ENCODE measurements around the gene CFHR5.
"Not testable (repeated sequence)": the region's sequence is repeated elsewhere in the genome, so short reads cannot be mapped to it uniquely, and the experiment has no call there.

The CFHR5 gene

DNA sequence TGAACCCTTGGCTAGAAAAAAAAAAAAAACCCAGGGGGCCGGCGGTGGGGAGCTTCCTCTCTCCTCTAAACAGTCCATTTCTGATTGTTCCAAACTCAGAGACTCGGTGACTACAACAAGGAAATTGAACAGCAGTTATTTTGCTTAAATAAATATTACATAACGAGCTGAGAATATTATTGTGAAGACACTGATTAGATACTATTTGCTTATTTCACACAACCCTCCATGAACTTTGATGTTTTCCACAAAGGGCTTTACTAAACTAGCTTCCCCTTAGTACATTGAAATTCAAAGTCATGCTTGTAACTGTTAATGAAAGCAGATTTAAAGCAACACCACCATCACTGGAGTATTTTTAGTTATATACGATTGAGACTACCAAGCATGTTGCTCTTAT, at the start of gene CFHR5:
CFHR5 (plus strand) TSS at position 279 of the 400 bp plus-strand sequence; CDS start at position 388, 109 bp downstream.
- no peak for DNase-seq (ENCODE audit: low read depth in 2 of 2)

DNA sequence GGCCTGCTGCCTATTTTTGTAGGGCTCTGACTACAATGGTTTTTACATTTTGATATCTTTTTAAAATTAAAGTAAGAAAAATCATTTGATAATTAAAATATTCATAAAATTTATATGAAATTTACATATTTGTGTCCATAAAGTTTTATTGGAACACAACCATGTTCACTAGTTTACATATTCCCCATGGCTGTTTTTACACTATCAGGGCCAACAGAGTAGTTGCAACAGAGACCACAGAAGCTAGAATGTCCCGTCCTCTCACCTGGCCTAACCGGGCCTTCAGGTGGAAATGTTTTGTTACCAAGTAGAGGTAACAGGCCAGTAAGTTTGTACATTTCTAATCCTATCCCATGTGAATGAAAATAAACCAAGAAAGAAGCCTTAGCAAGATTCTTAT, 44.5 kb upstream of the CFHR5 start:
- DNase-seq (ENCODE audit: low read depth in 2 of 2) = not testable (repeated sequence)

DNA sequence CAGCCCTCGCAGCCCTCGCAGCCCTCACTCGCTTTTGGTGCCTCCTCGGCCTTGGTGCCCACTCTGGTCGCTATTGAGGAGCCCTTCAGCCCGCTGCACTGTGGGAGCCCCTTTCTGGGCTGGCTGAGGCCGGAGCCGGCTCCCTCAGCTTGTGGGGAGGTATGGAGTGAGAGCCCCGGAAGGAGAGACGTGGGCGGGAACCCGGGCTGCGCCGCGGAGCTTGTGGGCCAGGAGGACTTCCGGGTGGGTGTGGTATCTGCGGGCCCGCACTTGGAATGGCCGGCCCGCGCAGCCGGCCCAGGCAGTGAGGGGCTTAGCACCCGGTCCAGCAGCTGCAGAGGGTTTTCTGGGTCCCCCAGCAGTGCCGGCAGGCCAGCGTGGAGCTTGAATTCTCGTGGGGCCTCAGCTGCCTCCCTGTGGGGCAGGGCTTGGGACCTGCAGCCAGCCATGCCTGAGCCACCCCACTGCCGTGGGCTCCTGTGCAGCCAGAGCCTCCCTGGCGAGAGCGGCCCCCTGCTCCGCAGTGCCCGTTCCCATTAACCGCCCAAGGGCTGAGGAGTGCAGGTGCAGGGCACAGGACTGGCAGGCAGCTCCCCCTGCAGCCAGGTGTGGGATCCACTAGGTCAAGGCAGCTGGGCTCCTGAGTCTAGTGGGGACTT, 43.7 kb upstream of the CFHR5 start:
- no peak for DNase-seq (ENCODE audit: low read depth in 2 of 2)

DNA sequence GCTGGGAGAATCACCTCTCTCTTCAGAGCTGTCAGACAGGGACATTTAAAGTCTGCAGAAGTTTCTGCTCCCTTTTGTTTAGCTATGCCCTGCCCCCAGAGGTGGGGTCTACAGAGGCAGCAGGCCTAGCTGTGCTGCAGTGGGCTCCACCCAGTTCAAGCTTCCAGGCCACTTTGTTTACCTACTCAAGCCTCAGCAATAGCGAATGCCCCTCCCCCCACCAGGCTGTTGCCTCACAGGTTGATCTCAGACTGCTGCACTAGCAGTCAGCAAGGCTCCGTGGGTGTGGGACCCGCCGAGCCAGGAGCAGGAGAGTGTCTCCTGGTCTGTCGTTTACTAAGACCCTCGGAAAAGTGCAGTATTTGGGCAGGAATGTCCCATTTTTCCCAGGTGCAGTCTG, 35.9 kb upstream of the CFHR5 start:
- DNase-seq (ENCODE audit: low read depth in 2 of 2) = not testable (repeated sequence)

DNA sequence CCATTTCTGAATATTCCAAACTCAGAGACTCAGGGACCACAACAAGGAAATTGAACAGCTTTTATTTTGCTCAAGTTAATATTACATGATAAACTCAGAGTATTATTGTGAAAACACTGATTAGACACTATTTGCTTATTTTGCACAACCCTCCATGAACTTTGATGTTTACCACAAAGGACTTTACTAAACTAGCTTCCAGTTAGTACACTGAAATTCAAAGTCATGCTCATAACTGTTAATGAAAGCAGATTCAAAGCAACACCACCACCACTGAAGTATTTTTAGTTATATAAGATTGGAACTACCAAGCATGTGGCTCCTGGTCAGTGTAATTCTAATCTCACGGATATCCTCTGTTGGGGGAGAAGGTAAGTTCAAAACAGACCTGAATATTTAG, 33.8 kb upstream of the CFHR5 start, which contains the start of gene CFHR2:
CFHR2 (plus strand) TSS at position 171 of the 400 bp plus-strand sequence; CDS start at position 314, 143 bp downstream.
- not testable (repeated sequence) for DNase-seq (ENCODE audit: low read depth in 2 of 2)

DNA sequence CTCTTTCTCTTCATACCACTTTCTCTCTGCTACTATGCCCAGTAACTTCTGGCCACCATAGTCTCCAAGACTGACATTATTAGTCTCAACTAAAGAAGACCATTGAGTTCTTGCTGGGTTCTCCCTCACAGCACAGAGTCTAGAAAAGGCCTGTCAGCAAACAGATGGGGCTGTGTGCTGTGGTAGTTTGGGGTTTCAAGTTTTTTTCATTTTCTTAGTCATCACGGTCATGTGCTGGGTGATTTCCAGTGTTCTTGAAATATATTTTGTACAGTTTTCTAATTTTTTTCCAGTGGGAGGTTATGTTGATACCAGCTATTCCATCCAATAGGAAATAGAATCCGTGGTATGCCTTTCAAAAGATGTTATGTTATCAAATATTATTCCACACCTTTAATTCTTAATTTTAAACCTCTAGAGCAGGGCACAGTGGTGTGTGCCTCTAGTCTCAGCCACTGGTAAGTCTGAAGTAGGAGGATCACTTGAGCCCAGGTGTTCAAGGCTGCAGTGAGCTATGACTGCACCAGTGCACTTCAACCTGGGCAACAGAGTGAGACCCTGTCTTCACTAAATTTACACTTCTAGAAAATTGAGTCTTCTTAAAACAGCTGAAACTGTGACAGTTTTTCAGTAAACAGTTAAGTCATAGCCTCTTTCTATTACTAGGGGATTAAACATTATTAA, 25.5 kb upstream of the CFHR5 start:
- no peak for DNase-seq (ENCODE audit: low read depth in 2 of 2)

DNA sequence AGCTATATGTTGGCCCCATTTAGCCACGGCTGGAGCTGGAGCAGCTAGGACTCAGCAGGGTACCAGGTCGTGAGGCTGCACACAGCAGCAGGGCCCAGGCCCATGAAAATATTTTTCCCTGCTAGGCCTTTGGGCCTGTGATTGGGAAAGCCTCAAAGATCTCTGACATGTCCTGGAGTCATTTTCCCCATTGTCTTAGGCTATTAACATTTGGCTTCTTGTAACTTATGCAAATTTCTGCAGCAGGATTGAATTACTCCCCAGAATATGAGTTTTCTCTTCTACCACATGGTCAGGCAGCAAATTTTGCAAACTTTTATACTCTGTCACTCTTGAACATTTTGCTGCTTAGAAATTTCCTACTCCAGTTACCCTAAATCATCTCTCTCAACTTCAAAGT, 22.6 kb upstream of the CFHR5 start:
- no peak for DNase-seq (ENCODE audit: low read depth in 2 of 2)

DNA sequence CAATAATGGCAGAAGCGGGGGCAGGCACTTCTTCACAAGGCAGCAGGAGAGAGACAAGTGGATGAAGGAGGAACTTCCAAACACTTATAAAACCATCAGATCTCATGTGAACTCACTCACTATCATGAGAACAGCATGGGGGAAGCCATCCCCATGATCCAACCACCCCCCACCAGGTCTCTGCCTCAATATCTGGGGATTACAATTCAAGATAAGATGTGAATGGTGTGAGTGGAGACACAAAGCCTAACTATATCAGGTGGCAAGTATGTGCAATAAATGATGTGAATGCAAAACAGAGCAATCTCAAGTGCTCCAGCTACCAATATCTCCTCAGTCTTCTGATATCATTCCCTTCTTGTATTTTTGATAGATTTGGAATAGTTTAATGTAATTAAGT, 21.4 kb upstream of the CFHR5 start:
- DNase-seq (ENCODE audit: low read depth in 2 of 2) = no peak

DNA sequence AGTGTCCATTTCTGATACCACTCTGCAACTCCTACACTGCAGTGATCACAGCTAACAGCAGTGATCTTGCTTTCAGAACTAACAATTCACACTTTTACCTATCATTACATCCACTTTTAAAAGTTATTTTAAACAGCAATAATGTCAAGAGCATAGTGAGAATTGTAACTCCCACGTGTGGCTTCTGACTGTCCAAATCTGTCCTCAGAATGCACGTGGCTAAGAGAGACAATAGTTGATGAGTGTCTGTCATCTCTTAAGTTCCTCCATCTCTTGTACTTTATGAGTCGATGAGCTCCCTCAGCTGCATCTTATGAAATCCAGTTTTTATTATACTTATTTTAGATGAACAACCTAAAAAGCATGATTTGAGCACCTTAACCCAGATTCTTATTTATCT, 16.5 kb upstream of the CFHR5 start:
- DNase-seq (ENCODE audit: low read depth in 2 of 2) = no peak

DNA sequence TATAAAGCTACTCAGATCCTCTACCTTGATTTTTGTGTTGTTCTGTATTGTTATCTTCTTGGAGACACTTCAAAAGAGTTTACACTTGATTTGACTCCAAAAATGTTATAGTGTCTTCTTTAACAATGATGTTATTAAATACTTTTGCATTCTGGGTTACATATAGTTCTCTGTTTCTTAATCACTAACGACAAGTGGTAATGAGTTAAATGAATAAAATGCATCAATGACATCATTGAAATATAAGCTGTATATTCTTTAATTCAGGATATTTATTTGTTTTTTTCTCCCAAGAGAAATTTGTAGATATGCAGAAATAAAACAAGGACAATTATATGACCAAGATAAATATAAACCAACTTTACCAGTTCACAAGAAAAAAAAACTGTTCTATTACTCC, 7.2 kb upstream of the CFHR5 start:
- DNase-seq (ENCODE audit: low read depth in 2 of 2) = no peak

DNA sequence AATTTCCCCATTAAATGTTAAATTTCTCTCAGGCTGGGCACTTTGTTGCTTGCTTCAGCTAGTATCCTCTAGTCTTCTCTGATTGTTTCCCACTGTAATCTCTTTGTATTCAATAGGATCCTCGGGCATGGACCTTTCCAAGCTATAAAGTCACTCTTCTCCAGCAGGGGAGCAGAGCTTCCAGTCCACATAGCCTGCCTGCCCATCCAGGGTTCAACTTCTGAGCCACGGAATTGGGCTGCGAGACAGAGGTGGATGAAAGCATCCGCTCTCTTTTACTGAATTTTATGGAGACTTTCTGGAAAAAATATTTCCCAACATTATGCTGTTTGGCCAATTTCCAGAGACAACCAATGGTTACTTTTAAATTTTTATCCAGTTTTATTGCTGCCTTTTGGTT, 1.1 kb upstream of the CFHR5 start:
- no peak for DNase-seq (ENCODE audit: low read depth in 2 of 2)

DNA sequence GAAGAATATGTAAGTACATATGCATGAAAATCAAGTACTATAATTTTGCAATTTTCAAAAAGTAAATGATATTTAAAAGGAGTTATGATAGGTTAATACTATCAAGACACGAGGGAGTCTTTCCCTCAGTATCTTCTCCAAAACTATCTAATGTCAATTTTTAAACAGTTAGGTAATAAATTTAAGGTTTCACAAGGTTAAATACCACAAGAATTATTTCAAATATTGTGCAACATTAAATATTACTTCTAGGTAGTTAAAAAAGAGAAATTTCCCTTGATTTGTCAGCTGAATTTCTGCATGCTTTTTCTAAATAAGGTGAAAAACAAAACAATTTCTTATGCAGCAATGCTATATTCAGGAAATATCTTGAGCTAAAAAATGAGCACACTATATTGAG, 3.5 kb downstream of the CFHR5 start:
- DNase-seq (ENCODE audit: low read depth in 2 of 2) = no peak

DNA sequence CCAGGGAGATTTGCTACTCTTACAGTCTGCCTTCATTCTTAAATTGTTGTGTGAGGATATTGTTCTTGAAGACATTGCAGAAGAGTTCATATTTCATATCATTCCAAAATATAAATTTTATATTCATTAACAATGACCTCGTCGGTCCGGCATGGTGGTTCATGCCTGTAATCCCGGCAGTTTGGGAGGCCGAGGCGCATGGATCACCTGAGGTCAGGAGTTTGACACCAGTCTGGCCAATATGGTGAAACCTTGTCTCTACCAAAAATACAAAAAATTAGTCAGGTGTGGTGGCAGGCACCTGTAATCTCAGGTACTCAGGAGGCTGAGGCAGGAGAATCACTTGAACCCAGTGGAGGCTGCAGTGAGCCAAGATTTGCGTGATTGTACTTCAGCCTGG, 4.9 kb downstream of the CFHR5 start:
- not testable (repeated sequence) for DNase-seq (ENCODE audit: low read depth in 2 of 2)

DNA sequence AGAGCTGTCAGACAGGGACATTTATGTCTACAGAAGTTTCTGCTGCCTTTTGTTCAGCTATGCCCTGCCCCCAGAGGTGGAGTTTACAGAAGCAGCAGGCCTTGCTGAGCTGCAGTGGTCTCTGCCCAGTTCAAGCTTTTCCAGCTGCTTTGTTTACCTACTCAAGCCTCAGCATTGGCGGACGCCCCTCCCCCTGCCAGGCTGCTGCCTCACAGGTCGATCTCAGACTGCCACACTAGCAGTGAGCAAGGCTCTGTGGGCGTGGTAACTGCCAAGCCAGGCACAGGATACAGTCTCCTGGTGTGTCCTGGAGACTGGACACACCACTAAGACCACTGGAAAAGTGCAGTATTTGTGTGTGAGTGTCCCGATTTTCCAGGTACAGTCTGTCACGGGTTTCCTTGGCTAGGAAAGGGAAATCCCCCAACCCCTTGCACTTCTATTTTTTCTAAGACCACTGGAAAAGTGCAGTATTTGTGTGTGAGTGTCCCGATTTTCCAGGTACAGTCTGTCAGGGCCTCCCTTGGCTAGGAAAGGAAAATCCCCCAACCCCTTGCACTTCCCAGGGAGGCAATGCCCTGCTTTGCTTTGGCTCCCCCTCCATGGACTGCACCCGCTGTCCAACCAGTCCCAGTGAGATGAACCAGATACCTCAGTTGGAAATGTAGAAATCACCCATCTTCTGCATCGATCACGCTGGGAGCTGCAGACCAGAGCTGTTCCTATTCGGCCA, 14.7 kb downstream of the CFHR5 start:
- not testable (repeated sequence) for DNase-seq (ENCODE audit: low read depth in 2 of 2)

DNA sequence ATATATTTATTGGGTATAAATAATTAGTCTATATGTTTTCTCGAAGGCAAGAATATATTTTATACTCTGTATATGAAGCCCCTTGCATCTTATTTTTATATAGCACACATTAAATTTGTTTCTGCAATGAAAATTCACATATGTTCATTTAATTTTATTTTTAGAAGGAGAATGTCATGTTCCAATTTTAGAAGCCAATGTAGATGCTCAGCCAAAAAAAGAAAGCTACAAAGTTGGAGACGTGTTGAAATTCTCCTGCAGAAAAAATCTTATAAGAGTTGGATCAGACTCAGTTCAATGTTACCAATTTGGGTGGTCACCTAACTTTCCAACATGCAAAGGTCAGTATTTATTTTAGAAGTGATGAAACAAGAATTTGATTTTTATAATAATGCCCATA, 16.6 kb downstream of the CFHR5 start:
- no peak for DNase-seq (ENCODE audit: low read depth in 2 of 2)

DNA sequence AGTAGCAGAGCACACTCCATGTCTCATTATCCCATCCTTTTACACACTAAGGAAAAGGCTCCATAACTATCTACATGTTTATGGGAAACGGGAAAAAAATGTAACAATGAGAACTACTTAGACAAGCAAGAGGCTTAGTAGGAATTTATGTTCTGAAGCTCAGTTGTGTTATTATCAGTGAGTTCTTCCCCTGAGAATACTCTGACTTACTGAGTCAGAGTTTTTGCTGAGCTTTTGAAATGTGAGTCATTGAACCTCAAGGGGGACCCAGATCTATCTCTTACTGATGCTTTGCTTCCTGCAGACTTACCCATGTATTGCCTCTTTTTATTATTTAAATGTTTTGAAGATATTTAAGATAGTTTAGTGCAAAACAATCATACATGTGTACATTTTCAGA, 20.1 kb downstream of the CFHR5 start:
- DNase-seq (ENCODE audit: low read depth in 2 of 2) = no peak

DNA sequence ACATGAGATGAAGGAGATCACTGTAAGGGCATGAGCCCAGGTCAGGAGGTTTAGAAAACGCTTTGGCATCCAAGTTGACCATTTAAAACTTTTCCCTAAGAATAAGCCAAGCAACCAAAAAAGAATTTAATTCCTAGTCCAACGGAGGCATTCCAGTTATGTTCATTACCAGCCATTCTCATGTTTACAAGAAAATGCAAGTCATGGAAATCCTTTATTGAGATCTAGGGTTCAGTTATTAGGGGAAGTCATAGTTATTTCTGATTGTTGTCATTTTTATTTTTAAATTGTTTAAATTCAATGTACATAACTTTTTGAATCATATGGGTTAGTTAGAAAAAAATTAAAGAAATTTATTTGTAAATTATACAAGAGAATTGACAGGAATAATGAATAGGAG, 24.5 kb downstream of the CFHR5 start:
- no peak for DNase-seq (ENCODE audit: low read depth in 2 of 2)

DNA sequence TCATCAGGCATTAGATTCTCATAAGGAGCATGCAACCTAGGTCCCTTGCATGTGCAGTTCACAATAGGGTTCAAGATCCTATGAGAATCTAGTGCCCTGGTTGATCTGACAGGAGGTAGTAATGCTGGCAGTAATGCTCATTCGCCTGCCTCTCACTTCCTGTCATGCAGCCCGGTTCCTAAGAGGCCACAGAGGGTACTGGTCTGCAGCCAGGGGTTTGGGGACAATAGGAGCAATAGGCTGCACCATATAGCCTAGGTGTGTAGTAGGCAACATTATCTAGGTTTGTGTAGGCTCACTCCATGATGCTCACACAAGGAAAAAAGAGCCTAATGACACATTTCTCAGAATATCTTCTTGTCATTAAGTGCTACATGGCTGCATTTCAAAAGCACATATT, 25.8 kb downstream of the CFHR5 start:
- no peak for DNase-seq (ENCODE audit: low read depth in 2 of 2)

DNA sequence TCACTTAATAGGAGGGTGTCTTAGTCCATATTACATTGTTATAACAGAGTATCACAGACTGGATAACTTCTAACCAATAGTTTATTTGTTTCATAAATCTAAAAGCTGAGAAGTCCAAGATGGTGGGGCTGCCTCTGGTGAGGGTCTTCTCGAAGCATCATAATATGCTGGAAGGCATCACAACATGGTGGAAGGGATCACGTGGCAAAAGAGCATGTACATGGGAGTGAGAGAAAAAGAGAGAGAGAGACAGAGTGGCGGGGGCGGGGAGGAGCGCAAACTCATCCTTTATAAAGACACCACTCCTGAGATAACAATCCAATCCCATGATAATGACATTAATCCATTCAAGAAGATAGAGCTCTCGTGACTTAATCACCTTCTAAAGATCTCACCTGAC, 31.5 kb downstream of the CFHR5 start:
- no peak for DNase-seq (ENCODE audit: low read depth in 2 of 2)

DNA sequence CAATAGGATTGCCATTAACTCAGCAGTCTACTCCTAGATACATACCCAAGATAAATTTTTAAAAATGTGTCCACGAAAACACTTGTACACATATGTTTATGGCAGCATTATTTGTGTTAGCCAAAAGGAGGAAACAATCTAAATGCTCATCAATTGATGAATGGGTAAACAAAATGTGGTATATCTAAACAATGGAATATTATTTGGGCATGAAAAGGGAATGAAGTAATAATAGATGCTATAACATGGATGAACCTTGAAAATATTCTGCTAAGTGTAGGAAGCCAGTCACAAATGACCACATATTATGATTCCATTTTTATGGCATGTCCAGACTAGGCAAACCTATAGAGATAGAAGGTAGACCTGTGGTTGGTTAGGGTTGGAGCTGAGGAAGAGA, 34.3 kb downstream of the CFHR5 start:
- DNase-seq (ENCODE audit: low read depth in 2 of 2) = no peak

DNA sequence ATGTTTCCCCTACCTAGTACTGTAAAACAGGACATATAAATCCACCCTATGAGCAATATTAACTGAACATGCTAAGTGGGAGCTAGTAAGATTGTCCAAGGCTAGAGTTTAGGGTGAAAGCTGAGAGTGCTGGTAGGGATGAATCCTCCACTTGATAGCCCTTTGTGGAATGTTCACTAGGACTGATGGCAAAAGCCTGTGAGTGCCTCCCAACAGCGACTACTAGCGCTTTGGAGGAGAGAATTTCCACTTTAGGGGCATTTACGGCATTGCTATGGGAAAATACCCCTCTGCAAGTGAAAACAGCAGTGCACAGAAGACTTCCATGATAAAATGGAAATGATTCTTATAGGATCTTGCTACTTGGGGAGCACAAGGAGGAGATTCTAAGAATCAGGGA, 35.9 kb downstream of the CFHR5 start:
- DNase-seq (ENCODE audit: low read depth in 2 of 2) = no peak

DNA sequence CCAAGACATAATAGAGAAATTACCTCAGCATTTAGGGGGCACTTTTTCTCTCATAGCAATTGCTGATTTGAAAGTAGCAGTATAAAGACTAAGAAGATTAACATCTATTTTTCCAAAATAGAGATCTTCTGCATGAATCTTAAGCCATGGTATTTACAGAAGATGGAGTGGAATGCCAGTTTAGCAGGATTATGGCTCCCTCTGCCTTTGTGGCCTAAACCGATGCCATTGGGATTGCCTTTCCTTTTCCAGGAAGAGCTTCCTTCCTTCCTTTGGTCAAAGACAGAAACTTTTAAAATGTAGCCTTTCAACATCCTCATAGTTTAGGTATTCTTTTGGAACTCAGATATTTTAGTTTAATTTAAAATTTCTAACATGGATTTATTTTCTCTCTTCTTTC, 39.4 kb downstream of the CFHR5 start:
- no peak for DNase-seq (ENCODE audit: low read depth in 2 of 2)

DNA sequence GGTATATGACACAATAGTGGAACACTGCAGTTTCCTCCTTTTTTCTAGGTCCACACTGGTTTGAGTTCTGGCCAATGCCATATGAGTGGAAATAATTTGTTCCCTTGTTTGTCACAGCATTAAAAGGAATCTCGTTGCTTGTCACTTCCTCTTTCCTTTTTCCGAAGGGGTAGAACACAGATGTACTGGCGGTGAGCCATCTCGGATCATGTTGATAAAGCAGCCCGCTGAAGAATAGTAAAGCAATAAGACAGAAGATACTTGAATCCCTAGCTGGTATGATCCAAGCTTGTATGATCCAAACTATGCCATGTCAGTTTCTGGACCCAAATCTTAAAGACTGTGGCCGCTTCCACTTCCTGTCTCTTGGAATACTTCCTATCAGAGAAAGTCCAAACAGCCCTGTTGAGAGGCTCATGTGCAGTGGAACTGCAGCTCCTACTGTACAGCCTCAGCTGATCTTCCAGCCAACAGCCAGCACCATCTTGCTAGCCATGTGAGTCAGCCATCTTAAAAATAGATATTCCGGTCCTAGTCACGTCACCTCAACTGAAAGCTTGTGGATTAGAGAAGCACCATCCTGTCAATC, 40.3 kb downstream of the CFHR5 start:
- no peak for DNase-seq (ENCODE audit: low read depth in 2 of 2)

Measured in activated CD8-positive, alpha-beta memory T cell treated with anti-CD3 and anti-CD28 coated beads for 4 hours (primary cell).